ENCODE measurements around the gene LRRC3. TPM values are rescaled to one million over a fixed set of nuclear protein-coding genes. Genes with fewer than 3 reads are reported as not detected.

The LRRC3 gene
- total and polyA plus RNA-seq, 5 experiments from 2014 or later: 0.06 to 0.91 (median 0.32) TPM

- Mint-ChIP-seq H3K4me1 (peaks cover 0 to 3% (median 0%) of the 10 kb centered on the region in 4 donors), H3K27me3 (no peaks in the 10 kb centered on the region), H3K9me3 (peaks cover 0 to 6% (median 2%) of the 10 kb centered on the region in 9 donors), H3K36me3 (peaks cover 0 to 4% (median 3%) of the 10 kb centered on the region in 3 donors), H3K27ac (no peak overlapping the region), H3K4me3 (no peak overlapping the region)
- ATAC-seq: no peak
- POLR2A ChIA-PET: no interaction called here
- peak in 1 of 10 donors; percentile 13 for DNase-seq
Observed at GRCh38 chr21:44436958-44437357, 18.4 kb upstream of the LRRC3 start.

- H3K27me3 Mint-ChIP-seq: no peaks in the 10 kb centered on the region
- peaks cover 0 to 3% (median 0%) of the 10 kb centered on the region in 4 donors for H3K4me1 Mint-ChIP-seq
- H3K4me3 Mint-ChIP-seq: no peak overlapping the region
- no peak for ATAC-seq
- POLR2A ChIA-PET: no interaction called here
- H3K9me3 Mint-ChIP-seq: peaks cover 0 to 2% (median 0%) of the 10 kb centered on the region in 9 donors
- DNase-seq: peak in 1 of 10 donors; percentile 16
- peaks cover 0 to 3% (median under 1%) of the 10 kb centered on the region in 3 donors for H3K36me3 Mint-ChIP-seq
- H3K27ac Mint-ChIP-seq: no peak overlapping the region
Observed at GRCh38 chr21:44437371-44437695, 18.0 kb upstream of the LRRC3 start.

DNA sequence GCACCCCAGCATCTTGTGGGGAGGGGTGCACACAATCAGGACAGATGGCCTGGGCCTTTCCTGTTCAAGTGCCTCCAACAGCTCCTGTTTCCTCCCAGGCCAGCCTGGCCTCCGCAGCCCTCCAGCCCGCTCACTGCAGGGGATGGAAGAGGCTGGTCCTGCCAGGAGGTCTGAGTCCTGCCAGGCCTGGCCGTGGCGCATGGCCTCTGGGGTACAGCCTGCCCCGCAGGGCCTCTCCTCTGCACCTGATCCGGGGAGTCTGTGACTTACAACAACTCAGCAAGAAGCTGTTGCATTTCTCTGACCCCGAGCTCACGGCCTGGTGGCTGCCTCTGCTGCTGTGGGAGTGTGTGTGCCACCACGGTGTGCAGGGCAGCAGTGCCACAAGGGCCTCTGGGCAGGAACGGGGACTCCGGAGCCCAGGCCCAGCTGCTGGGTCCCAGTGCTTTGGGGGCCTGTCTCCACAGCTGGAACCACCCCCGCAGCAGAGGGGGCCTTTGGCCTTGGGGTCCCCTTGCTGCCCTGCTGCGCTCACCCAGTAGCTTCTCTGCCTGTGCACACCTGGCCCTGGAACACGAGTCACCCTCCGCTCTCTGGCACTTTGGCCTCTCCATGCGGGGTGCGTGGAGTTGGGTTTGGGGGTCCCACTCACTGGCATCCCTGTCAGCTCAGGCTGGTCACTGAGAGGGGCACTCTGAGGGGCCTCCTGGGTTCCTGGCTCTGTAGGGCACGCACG is 17.4 kb upstream of the LRRC3 start:
- POLR2A ChIA-PET: no interaction called here
- peaks cover 0 to 3% (median 0%) of the 10 kb centered on the region in 4 donors for H3K4me1 Mint-ChIP-seq
- ATAC-seq (no peak), DNase-seq (peak in 1 of 10 donors; percentile 57)
- H3K36me3 Mint-ChIP-seq: peaks cover 0 to 3% (median 0%) of the 10 kb centered on the region in 3 donors
- no peak overlapping the region for H3K4me3 Mint-ChIP-seq
- peaks cover 0 to 2% (median 0%) of the 10 kb centered on the region in 9 donors for H3K9me3 Mint-ChIP-seq
- no peaks in the 10 kb centered on the region for H3K27me3 Mint-ChIP-seq
- H3K27ac Mint-ChIP-seq: peak overlapping the region in 1 of 10 donors; percentile 37

GRCh38 chr21:44438531-44439210 is 16.6 kb upstream of the LRRC3 start:
- POLR2A ChIA-PET: no interaction called here
- ATAC-seq (no peak), DNase-seq (peak in 1 of 10 donors; percentile 52)
- peaks cover 0 to 2% (median 0%) of the 10 kb centered on the region in 9 donors for H3K9me3 Mint-ChIP-seq
- no peaks in the 10 kb centered on the region for H3K27me3 Mint-ChIP-seq
- no peak overlapping the region for H3K4me3 Mint-ChIP-seq
- peaks cover 0 to 3% (median 0%) of the 10 kb centered on the region in 3 donors for H3K36me3 Mint-ChIP-seq
- peak overlapping the region in 1 of 10 donors; percentile 37 for H3K27ac Mint-ChIP-seq
- H3K4me1 Mint-ChIP-seq: peaks cover 0 to 3% (median 0%) of the 10 kb centered on the region in 4 donors

- Mint-ChIP-seq H3K4me1 (peaks cover 0 to 2% (median 0%) of the 10 kb centered on the region in 4 donors), H3K27me3 (no peaks in the 10 kb centered on the region), H3K9me3 (peaks cover 0 to 2% (median 0%) of the 10 kb centered on the region in 9 donors), H3K36me3 (peaks cover 0 to 3% (median 0%) of the 10 kb centered on the region in 3 donors), H3K4me3 (no peak overlapping the region), H3K27ac (no peak overlapping the region)
- ATAC-seq (no peak), DNase-seq (peak in 1 of 10 donors; percentile 31)
- POLR2A ChIA-PET: no interaction called here
Observed at GRCh38 chr21:44439211-44439600, 16.1 kb upstream of the LRRC3 start.

DNA sequence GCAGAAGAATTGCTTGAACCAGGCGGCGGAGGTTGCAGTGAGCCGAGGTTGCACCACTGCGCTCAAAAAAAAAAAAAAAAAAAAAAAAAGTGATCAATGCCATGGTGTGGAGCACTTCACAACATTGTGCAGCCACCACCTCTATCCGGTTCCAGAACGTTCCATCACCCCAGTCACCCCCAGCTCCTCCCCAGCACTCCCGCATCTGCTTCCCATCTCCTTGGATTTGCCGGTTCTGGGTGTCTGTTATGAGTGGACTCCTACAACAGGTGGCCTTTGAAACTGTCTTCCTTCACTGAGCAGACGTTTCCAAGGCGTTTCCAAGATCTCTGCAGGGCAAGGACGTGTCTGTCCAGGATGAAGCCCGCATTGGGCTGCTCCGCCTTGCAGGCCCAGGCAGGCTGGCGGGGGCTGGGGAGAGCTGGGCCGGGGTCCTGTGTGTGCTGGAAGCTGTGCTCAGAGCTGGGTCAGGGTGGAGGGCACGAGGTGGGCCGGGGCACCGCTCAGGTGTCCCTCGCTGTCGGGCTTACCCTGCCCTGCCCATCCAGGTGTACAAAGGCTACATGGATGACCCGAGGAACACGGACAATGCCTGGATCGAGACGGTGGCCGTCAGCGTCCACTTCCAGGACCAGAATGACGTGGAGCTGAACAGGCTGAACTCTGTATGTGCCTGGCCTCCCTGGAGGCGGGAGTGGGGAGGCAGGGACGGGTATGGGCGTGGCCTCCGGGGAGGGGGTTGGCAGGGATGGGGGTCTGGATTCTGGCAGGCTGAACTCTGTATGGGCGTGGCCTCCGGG is 14.9 kb upstream of the LRRC3 start:
- Mint-ChIP-seq H3K4me1 (no peaks in the 10 kb centered on the region), H3K36me3 (peaks cover 0 to 3% (median 0%) of the 10 kb centered on the region in 3 donors), H3K27me3 (no peaks in the 10 kb centered on the region), H3K4me3 (no peak overlapping the region), H3K27ac (no peak overlapping the region), H3K9me3 (no peaks in the 10 kb centered on the region)
- POLR2A ChIA-PET: no interaction called here
- no peak for ATAC-seq
- peak in 1 of 10 donors; percentile 53 for DNase-seq

DNA sequence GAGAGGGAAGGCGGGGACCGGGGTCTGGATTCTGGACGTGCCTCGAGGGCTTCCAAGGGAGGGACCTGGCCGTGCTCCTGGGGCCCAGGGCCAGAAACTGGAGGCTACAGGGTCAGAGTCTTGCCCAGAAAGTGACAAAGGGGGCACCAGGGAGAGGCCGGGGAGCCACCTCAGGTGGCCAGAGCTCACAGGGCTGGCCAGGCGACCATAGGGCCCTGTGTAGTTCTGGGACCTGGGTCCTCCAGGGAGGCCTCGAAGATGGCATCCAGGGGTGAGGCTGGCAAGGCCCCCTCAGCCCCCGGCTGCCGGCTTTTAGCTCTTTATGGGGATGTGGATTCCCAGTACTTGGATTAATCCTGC is 14.3 kb upstream of the LRRC3 start:
- DNase-seq (no peak), ATAC-seq (no peak)
- peaks cover 0 to 3% (median 0%) of the 10 kb centered on the region in 3 donors for H3K36me3 Mint-ChIP-seq
- no peaks in the 10 kb centered on the region for H3K27me3 Mint-ChIP-seq
- H3K4me1 Mint-ChIP-seq: no peaks in the 10 kb centered on the region
- H3K4me3 Mint-ChIP-seq: no peak overlapping the region
- H3K27ac Mint-ChIP-seq: no peak overlapping the region
- POLR2A ChIA-PET: no interaction called here
- no peaks in the 10 kb centered on the region for H3K9me3 Mint-ChIP-seq

GRCh38 chr21:44441581-44442265 is 13.6 kb upstream of the LRRC3 start:
- Mint-ChIP-seq H3K36me3 (peaks cover 0 to 3% (median 0%) of the 10 kb centered on the region in 3 donors), H3K4me3 (no peak overlapping the region), H3K27me3 (no peaks in the 10 kb centered on the region), H3K9me3 (no peaks in the 10 kb centered on the region), H3K27ac (peak overlapping the region in 1 of 10 donors; percentile 27), H3K4me1 (no peaks in the 10 kb centered on the region)
- DNase-seq (peak in 1 of 10 donors; percentile 57), ATAC-seq (no peak)
- POLR2A ChIA-PET: no interaction called here

DNA sequence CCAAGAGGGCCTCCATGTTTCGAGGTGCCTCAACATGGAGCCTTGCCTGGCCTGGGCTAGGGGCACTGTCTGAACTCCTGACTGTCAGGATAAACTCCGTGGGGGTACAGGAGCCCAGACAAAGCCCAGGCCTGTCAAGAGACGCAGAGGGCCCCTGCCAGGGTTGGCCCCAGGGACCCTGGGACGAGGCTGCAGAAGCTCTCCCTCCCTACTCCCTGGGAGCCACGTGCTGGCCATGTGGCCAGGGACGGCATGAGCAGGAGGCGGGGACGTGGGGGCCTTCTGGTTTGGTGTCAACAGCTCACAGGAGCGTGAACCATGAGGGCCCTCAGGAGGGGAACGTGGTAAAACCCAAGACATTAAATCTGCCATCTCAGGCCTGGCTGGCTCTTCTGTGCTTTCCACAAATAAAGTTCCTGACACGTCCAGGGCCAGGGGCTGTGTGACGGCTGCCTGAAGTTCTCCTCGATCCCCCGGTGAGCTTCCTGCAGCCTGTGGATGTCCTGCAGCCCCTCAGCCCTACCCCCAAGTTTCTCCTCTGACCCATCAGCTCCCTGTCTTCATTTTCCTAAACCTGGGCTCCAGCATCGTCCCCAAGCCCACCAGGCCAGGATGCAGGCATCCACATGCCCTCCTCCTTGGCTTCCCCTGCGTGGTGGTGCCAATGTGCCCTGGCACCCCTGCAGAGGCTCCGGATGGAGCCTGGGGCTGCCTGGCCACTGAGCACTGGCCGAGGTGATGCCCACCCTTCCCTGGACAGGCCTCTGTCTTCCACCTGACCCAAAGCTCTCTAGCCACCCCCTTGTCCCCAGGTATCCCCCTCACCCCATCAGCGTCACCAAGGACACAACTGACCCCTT is 12.8 kb upstream of the LRRC3 start:
- Mint-ChIP-seq H3K27ac (peak overlapping the region in 1 of 10 donors; percentile 15), H3K4me1 (no peaks in the 10 kb centered on the region), H3K27me3 (peaks cover 3 to 5% (median 5%) of the 10 kb centered on the region in 5 donors), H3K9me3 (no peaks in the 10 kb centered on the region), H3K36me3 (peaks cover 0 to 3% (median 0%) of the 10 kb centered on the region in 3 donors), H3K4me3 (no peak overlapping the region)
- POLR2A ChIA-PET: interaction anchor here (0.6 kb wide), 1 partner anchor 84 kb away, joined by 4 read pairs; no protein-coding TSS in a partner anchor
- DNase-seq (peak in 1 of 10 donors; percentile 61), ATAC-seq (no peak)

DNA sequence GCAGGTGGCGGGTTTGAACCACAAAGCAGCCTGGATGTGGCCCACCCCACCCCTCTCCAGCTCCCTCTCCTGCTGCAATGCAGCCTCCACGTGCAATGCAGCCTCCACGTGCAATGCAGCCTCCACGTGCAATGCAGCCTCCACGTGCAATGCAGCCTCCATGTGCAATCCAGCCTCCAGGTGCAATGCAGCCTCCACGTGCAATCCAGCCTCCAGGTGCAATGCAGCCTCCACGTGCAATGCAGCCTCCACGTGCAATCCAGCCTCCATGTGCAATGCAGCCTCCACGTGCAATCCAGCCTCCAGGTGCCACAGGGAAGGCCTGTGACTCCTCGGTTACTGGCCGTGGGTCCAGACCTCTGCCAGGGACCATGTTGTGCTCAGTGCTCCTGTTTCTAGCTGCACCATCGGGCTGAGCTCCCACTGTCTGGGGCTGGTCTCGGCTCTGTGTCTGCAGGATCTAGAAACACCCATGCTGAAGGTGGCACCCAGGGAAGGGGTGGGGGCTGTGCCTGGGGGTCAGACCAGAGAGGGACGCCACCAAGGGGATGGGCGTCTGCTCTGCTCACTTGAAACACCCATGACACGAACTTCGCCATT is 11.9 kb upstream of the LRRC3 start:
- Mint-ChIP-seq H3K9me3 (no peaks in the 10 kb centered on the region), H3K4me1 (no peaks in the 10 kb centered on the region), H3K27ac (no peak overlapping the region), H3K4me3 (no peak overlapping the region), H3K27me3 (peaks cover 4 to 8% (median 5%) of the 10 kb centered on the region in 5 donors), H3K36me3 (peaks cover 0 to 3% (median 0%) of the 10 kb centered on the region in 3 donors)
- ATAC-seq (no peak), DNase-seq (peak in 1 of 10 donors; percentile 28)
- POLR2A ChIA-PET: no interaction called here

- no peak overlapping the region for H3K27ac Mint-ChIP-seq
- H3K9me3 Mint-ChIP-seq: no peaks in the 10 kb centered on the region
- peaks cover 0 to 3% (median 0%) of the 10 kb centered on the region in 3 donors for H3K36me3 Mint-ChIP-seq
- peak in 1 of 10 donors; percentile 23 for DNase-seq
- no peaks in the 10 kb centered on the region for H3K4me1 Mint-ChIP-seq
- no peak overlapping the region for H3K4me3 Mint-ChIP-seq
- ATAC-seq: no peak
- POLR2A ChIA-PET: no interaction called here
- peaks cover 4 to 13% (median 7%) of the 10 kb centered on the region in 5 donors for H3K27me3 Mint-ChIP-seq
Observed at GRCh38 chr21:44443891-44444285, 11.4 kb upstream of the LRRC3 start.

All from naive thymus-derived CD8-positive, alpha-beta T cell (primary cell).